ENCODE measurements around the gene NABP2. TPM values are rescaled to one million over a fixed set of nuclear protein-coding genes. Genes with fewer than 3 reads are reported as not detected.
A peak's percentile ranks its signal among the peaks of the same experiment; 100 is the strongest.

Gene NABP2
- total and polyA plus RNA-seq, 10 of the 15 experiments (the other 5 are each of a cell fraction or from before 2014, with no cell fraction given) = 20.7 to 97.9 (median 60.9) TPM

DNA sequence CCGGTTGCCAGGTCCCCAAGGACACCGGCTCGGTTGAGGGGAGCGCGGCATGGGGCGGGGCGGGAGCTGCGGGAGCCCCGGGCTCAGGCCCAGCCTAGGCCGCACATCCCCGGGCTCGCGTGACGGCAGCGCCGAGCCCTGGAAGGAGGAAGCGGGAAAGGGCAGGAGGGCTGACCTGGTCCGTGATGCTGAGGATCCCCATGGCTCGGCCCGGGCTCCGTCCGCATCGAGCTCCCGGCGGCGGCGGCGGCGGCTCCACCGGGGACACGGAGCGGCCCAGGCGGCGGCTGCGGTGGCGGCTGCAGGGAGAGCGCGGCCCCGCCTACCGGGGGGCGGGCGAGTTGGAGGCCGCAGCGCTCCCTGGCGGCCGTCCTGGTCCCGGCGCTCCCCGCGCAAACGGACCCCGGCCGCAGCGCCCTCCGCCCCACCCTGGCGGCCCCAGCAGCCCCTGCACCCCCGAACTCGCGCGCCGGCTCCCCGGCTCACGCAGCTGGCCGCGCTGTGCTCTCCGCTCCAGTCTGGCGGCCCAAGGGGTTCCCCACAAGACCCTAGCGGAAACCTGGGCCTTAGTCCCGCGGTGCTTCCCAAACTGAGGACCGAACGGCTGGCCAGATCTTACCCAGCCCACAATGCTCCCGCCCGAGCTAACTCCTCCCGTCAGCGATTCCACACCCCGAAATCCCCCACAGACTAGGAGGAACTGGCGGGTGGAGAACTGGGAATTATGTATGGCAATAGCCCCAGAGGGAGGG is 34.1 kb downstream of the NABP2 start, which contains the start of gene ANKRD52 (continued):
- TF ChIP-seq BHLHE40 (IDR thresholded peaks at IDR 0.05; ENCODE audit: borderline replicate concordance in 1 of 2, low read depth in 2 of 2, low read length in 1 of 2) (peak; percentile 8 to 88; a peak in 2 of 4 replicates), ZNF217 (IDR thresholded peaks at IDR 0.05) (peak; percentile 79), CREB1 (IDR thresholded peaks at IDR 0.05; ENCODE audit: low read depth) (0 out of 2 replicates have a peak, but pooled peaks have one; percentile 39), PAX5 (IDR thresholded peaks at IDR 0.05; ENCODE audit: borderline replicate concordance, low read depth, low read length) (peak; percentile 37; the same call in 1 of the 2 replicates), CHD1 (IDR thresholded peaks at IDR 0.05; ENCODE audit: low read depth, low read length) (0 out of 2 replicates have a peak, but pooled peaks have one; percentile 60), NBN (IDR thresholded peaks at IDR 0.05) (peak; percentile 39; the same call in 1 of the 2 replicates), ZNF384 (IDR thresholded peaks at IDR 0.05; ENCODE audit: borderline replicate concordance, low read depth, low read length) (no peak), NR2F1 (conservative IDR thresholded peaks at IDR 0.05) (peak; percentile 83), ZNF207 (IDR thresholded peaks at IDR 0.05; ENCODE audit: borderline replicate concordance) (peak; percentile 57; the same call in 1 of the 2 replicates), RB1 (IDR thresholded peaks at IDR 0.05; ENCODE audit: borderline replicate concordance) (peak; percentile 85; the same call in 1 of the 2 replicates), TBL1XR1 (IDR thresholded peaks at IDR 0.05; ENCODE audit: low read depth, low read length) (no peak), NFXL1 (IDR thresholded peaks at IDR 0.05; ENCODE audit: borderline replicate concordance) (peak; percentile 55; the same call in 1 of the 2 replicates), LARP7 (IDR thresholded peaks at IDR 0.05) (peak; percentile 99), DPF2 (IDR thresholded peaks at IDR 0.05) (peak; percentile 89; the same call in 1 of the 2 replicates), EGR1 (IDR thresholded peaks at IDR 0.05; ENCODE audit: borderline replicate concordance in 1 of 2, low read depth in 2 of 2, low read length in 2 of 2) (peak in 1 of 2 experiments; percentile 55; a peak in 1 of 3 replicates), RUNX3 (IDR thresholded peaks at IDR 0.05; ENCODE audit: low read length) (peak; percentile 52), SIN3A (IDR thresholded peaks at IDR 0.05; ENCODE audit: low read depth, low read length) (peak; percentile 80), EP300 (IDR thresholded peaks at IDR 0.05; ENCODE audit: borderline replicate concordance in 1 of 2, control insufficient read depth in 1 of 2, low read depth in 2 of 2, low read length in 2 of 2) (0 out of 4 replicates have a peak, but pooled peaks of 1 of the 2 experiments have one; percentile 12), KLF5 (IDR thresholded peaks at IDR 0.05; ENCODE audit: partially characterized antibody) (peak; percentile 38)
- TF ChIP-seq, protein P1, sequence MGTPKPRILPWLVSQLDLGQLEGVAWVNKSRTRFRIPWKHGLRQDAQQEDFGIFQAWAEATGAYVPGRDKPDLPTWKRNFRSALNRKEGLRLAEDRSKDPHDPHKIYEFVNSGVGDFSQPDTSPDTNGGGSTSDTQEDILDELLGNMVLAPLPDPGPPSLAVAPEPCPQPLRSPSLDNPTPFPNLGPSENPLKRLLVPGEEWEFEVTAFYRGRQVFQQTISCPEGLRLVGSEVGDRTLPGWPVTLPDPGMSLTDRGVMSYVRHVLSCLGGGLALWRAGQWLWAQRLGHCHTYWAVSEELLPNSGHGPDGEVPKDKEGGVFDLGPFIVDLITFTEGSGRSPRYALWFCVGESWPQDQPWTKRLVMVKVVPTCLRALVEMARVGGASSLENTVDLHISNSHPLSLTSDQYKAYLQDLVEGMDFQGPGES (IDR thresholded peaks at IDR 0.05) = no peak
- TF ChIP-seq, protein P2, sequence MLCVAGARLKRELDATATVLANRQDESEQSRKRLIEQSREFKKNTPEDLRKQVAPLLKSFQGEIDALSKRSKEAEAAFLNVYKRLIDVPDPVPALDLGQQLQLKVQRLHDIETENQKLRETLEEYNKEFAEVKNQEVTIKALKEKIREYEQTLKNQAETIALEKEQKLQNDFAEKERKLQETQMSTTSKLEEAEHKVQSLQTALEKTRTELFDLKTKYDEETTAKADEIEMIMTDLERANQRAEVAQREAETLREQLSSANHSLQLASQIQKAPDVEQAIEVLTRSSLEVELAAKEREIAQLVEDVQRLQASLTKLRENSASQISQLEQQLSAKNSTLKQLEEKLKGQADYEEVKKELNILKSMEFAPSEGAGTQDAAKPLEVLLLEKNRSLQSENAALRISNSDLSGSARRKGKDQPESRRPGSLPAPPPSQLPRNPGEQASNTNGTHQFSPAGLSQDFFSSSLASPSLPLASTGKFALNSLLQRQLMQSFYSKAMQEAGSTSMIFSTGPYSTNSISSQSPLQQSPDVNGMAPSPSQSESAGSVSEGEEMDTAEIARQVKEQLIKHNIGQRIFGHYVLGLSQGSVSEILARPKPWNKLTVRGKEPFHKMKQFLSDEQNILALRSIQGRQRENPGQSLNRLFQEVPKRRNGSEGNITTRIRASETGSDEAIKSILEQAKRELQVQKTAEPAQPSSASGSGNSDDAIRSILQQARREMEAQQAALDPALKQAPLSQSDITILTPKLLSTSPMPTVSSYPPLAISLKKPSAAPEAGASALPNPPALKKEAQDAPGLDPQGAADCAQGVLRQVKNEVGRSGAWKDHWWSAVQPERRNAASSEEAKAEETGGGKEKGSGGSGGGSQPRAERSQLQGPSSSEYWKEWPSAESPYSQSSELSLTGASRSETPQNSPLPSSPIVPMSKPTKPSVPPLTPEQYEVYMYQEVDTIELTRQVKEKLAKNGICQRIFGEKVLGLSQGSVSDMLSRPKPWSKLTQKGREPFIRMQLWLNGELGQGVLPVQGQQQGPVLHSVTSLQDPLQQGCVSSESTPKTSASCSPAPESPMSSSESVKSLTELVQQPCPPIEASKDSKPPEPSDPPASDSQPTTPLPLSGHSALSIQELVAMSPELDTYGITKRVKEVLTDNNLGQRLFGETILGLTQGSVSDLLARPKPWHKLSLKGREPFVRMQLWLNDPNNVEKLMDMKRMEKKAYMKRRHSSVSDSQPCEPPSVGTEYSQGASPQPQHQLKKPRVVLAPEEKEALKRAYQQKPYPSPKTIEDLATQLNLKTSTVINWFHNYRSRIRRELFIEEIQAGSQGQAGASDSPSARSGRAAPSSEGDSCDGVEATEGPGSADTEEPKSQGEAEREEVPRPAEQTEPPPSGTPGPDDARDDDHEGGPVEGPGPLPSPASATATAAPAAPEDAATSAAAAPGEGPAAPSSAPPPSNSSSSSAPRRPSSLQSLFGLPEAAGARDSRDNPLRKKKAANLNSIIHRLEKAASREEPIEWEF (IDR thresholded peaks at IDR 0.05; ENCODE audit: insufficient replicate concordance, low read depth, low read length) = no peak
- TF ChIP-seq, protein P3, sequence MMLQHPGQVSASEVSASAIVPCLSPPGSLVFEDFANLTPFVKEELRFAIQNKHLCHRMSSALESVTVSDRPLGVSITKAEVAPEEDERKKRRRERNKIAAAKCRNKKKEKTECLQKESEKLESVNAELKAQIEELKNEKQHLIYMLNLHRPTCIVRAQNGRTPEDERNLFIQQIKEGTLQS (IDR thresholded peaks at IDR 0.05; ENCODE audit: borderline replicate concordance, extremely low read depth, low read depth, low read length) = no peak

Data from GM12878 (cell line).